Vagina (tissue), 2 donors: ENCODE data around the gene ITPKB.

ENCODE experiments used
- CTCF ChIP-seq, 3 experiments: fragments of 450-650 bp in 2 of 3; fragments of 200-600 bp in 1 of 3; sonication (generic) in 1 of 3; IDR thresholded peaks; one replicate each; pipeline ENCODE4 v1.5.1; 2017 to 2019; ENCODE audit warnings: antibody characterized with exemption in 3 of 3, mild to moderate bottlenecking in 2 of 3, moderate library complexity in 2 of 3
- POLR2A ChIP-seq, 2 donors: fragments of 450-650 bp; IDR thresholded peaks; one replicate each; pipeline ENCODE4 v1.6.1; 2017; ENCODE audit warnings: antibody characterized with exemption in 2 of 2, mild to moderate bottlenecking in 2 of 2, moderate library complexity in 2 of 2

GRCh38 chr1:226631229-226632000, 107.7 kb downstream of the ITPKB start:
- no peak for TF ChIP-seq CTCF (IDR thresholded peaks at IDR 0.05)
- no peak for TF ChIP-seq POLR2A (IDR thresholded peaks at IDR 0.05)
